C4-2B (cell line): ENCODE measurements around the gene NOTCH3.

Source experiments
- H3K27ac ChIP-seq: fragments of 450-650 bp; 2 replicates; pipeline ENCODE4 v1.5.1; 2017
- ZFX ChIP-seq: fragments of 450-650 bp; IDR thresholded peaks from 2 replicates; pipeline ENCODE4 v1.6.1; 2017
- TF ChIP-seq, protein P1 (sequence below): fragments of 450-650 bp; conservative IDR thresholded peaks from 2 replicates; pipeline ENCODE4 v1.5.1; 2017; ENCODE audit warnings: mild to moderate bottlenecking

Gene NOTCH3

DNA sequence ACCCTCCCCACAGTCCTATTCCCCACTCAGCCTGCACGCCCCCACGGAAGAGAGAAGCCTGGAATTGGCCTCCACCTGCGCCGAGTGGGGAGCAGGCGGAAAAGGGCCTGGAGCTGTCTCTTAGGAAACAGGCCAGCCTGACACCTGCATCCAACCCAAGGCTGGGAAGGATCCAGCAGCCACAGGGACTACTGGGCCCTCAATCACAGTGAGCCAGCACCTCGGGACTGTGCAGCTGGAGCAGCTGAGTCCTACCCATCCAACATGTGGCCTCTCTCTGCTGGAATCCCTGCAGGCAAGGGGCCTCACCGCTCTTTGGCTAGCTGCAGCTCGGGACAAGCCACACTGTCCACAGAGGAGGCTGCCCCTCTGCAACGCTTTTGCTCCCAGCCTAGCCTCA, 39.7 kb upstream of the NOTCH3 start:
- TF ChIP-seq, protein P1, sequence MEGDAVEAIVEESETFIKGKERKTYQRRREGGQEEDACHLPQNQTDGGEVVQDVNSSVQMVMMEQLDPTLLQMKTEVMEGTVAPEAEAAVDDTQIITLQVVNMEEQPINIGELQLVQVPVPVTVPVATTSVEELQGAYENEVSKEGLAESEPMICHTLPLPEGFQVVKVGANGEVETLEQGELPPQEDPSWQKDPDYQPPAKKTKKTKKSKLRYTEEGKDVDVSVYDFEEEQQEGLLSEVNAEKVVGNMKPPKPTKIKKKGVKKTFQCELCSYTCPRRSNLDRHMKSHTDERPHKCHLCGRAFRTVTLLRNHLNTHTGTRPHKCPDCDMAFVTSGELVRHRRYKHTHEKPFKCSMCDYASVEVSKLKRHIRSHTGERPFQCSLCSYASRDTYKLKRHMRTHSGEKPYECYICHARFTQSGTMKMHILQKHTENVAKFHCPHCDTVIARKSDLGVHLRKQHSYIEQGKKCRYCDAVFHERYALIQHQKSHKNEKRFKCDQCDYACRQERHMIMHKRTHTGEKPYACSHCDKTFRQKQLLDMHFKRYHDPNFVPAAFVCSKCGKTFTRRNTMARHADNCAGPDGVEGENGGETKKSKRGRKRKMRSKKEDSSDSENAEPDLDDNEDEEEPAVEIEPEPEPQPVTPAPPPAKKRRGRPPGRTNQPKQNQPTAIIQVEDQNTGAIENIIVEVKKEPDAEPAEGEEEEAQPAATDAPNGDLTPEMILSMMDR = no peak
- no peak for TF ChIP-seq ZFX
- no peak overlapping the region for H3K27ac ChIP-seq

DNA sequence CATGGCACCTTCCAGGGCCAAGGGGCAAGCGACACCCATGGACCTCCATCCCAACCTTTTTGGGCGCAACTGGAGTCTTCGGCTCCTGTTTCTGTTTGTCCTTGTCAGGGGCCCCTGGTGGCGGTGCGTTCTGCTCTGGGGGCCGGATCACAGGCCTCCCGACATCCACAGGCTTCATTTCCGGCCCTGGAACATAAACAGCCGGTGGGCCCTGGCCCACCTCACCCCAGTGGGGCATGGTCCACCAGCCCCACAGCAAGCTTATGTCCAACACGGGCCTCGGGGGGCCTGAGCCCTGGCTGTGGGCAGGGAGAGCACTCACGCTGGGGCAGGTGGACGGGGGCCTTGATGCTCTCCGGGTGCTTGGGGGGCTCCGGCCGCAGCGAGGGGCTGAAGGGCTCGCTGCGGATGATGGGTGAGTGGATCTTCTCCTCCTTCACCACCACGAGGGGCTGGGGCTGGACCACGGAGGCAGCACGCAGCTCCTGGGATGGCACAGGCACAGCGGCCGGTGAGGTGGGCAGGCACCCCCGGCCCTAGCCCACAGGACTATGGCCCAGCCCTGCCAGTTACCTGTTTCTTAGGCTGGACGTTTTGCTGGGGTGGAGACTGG, 38.6 kb upstream of the NOTCH3 start:
- H3K27ac ChIP-seq = no peak overlapping the region
- no peak for TF ChIP-seq ZFX
- TF ChIP-seq, protein P1 = no peak

DNA sequence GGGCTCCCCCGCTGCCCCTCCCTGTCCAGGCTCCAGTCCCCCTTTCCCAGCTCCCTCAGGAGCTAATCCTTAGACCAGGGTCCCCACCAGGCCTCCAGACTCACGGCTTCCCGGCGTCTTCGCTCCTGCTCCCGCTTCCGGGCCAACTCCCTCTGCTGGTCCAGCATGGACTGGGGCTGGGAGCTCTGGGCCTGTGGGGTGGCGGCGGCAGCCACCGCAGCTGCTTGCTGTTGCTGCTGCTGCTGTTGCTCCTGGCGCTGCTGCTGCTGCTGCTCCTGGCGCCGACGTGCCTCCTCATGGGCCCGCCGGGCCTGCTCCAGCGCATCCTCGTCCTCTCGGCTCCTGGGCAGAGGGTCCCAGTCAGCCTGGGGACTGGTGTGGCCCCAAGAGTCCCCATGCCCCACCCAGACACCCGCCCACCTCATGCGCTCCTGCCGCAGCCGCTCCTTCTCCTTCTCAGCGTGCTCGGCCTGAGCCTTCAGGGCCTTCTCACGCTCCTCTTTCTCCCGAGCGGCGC, 37.9 kb upstream of the NOTCH3 start:
- no peak overlapping the region for H3K27ac ChIP-seq
- TF ChIP-seq ZFX = no peak
- TF ChIP-seq, protein P1 = no peak

DNA sequence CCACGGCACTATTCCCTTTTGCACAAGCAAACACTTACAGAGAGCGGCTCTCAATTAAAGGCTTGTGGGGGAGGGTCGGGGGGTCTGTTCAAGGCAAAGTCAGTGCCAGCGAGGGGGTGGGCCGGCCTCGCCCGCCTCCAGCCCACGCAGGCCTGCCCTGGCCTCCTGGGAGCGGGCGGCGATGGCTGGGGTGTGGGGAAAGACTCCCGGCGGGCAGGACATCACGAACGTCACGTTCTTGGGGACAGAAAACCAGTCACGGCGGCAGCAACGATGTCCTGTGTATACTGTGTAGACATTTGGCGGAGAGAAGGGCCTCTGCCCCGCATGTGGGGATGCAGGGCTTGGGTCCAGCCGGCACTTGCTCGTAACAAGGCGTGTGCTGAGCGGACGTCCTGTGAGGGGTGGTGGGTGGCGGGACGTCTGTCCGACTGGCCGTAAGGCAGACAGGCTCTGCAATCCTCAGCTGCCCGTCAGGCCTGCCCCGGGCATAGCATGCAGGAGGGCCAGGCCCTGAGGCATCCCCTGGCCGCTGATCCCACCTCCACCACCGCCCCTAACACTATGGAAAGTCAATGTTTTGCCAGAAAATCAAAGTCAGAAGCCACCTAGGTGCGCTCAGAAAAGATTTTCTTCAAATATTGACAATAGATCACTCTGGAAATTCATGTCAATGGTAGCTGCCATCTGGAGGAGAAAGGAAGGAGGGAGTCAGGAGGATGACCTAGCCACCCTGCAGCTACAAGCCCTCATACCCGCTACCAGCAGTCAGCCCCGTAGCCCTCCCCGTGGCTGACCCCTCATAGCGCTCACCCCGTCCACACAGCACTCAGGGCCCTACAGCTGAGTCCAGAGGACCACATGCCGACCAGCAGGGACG, 37.2 kb upstream of the NOTCH3 start:
- no peak overlapping the region for H3K27ac ChIP-seq
- TF ChIP-seq, protein P1 = no peak
- no peak for TF ChIP-seq ZFX

DNA sequence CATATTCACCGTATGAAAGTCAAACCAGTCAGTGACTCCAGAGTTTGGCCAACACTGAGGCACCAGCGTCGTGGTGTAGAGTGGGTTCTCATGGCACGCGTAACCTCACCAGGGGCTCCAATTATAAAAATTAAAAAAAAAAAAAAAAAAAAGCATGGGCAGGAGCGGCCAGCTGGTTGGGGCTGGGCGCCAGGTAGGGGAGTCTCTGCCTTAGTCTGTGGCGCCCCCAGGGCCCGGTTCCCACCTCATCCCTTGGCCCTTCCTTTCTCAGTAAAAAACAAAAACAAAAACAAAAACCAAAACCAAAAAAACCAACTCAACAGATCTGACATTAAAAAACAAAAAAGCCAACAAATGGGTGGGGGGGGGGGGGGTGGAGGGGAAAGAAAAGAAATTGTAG, 36.1 kb upstream of the NOTCH3 start:
- no peak for TF ChIP-seq ZFX
- TF ChIP-seq, protein P1 = no peak
- no peak overlapping the region for H3K27ac ChIP-seq

DNA sequence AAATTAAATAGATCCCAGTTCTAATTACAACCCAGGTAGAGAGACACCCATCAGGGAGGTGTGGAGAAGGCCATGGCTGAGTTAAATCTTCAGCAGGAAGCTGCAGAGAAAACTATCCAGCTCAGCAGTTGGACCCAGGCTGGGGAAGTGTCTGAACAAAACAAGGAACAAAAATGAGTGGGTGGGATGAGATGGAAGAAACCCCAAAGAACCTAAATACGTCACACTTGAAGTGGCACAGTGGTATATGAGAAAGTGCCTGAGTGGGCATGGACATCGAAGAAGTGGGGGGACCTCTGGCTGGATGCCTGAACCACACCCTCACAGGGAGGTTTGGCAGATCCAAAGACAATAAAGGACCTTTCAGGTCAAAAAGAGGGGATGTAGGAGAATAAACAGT, 35.0 kb upstream of the NOTCH3 start:
- no peak for TF ChIP-seq ZFX
- TF ChIP-seq, protein P1 = no peak
- H3K27ac ChIP-seq = no peak overlapping the region

DNA sequence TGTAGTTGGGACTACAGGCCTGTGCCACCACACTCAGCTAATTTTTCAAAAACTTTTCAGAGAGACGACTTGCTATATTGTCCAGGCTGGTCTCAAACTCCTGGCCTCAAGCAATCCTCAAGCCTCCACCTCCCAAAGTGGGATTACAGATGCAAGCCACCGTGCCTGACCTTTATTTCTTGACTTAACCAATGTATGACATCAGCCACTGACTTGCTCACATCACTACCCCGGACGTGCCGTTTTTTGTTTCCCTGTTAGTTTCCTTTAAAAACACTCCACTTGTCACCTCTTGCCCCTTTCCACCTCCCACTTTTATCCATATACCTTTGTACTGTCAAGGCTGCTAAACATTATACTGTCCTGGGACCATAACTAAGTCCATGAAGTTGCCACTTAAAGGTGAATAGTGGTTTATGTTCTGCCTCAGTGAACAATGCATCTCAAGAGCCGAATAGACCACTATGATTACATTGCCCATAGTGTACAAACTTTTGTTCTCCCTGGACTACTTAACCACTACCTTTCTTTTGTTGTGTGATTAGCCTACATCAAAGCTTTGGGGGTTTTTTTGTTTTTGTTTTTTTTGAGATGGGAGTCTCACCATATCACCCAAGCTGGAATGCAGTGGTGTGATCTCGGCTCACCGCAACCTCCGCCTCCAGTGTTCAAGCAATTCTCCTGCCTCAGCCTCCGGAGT, 33.8 kb upstream of the NOTCH3 start:
- no peak for TF ChIP-seq ZFX
- TF ChIP-seq, protein P1 = no peak
- H3K27ac ChIP-seq = no peak overlapping the region
